Fibroblast of the aortic adventitia (primary cell): Measurements from ENCODE around the gene TENM4. TPM values are rescaled to one million over a fixed set of nuclear protein-coding genes. Genes with fewer than 3 reads are reported as not detected.

Source experiments
- DNase-seq: peaks from one replicate; pipeline ENCODE4 v3.0.0-alpha.2; 2010; ENCODE audit warnings: low read depth
- H3K4me3 ChIP-seq: 2 replicates; pipeline ENCODE4 v1.5.1; 2011; ENCODE audit warnings: low read depth, mild to moderate bottlenecking, control low read depth, low read length, moderate library complexity
- total RNA-seq: library from RNA; depleted of rRNA; stranded (reverse); fragments of >200 nt; gene quantifications from 2 replicates; pipeline ENCODE4 v1.2.3, GENCODE V29; 2012; ENCODE audit warnings: low replicate concordance
- TF ChIP-seq, protein P1 (sequence below): IDR thresholded peaks from 2 replicates; pipeline ENCODE4 v1.5.1; 2011; ENCODE audit warnings: mild to moderate bottlenecking, low read length, control low read depth, inconsistent platforms; ENCODE audit not compliant: insufficient read depth

The TENM4 gene
- total RNA-seq, 1 donor, result 113 TPM

DNA sequence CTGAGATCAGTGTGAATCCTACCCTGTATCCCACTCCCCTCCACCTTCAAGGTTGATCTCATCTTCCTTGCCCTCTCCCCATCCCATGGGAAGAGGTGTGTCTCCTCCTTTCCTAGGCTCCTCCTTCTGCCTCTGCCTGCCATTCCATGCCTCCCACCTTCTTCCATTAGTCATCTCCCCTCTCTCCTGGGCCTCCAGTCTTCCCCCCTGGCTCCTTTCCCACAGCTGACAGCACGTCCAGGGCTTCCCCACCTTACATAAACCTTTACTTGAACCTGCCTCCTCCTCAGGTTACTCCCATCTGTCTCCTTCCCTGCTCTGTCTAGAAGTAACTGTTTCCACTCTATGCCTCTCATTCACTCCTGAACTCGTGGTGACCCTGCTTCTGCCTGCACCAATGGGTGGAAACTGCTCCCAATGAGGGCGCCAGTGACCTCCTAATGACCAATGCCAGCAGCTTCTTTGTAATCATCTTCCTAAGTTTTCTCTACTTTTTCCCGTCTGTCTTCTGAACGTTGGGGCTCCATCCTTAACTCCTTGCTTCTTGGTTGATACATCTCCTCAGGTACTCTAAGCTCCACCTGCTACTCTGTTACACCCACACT is 599.3 kb downstream of the TENM4 start:
- DNase-seq, result peak; percentile 54
- H3K4me3 ChIP-seq, result no peak overlapping the region
- TF ChIP-seq, protein P1, sequence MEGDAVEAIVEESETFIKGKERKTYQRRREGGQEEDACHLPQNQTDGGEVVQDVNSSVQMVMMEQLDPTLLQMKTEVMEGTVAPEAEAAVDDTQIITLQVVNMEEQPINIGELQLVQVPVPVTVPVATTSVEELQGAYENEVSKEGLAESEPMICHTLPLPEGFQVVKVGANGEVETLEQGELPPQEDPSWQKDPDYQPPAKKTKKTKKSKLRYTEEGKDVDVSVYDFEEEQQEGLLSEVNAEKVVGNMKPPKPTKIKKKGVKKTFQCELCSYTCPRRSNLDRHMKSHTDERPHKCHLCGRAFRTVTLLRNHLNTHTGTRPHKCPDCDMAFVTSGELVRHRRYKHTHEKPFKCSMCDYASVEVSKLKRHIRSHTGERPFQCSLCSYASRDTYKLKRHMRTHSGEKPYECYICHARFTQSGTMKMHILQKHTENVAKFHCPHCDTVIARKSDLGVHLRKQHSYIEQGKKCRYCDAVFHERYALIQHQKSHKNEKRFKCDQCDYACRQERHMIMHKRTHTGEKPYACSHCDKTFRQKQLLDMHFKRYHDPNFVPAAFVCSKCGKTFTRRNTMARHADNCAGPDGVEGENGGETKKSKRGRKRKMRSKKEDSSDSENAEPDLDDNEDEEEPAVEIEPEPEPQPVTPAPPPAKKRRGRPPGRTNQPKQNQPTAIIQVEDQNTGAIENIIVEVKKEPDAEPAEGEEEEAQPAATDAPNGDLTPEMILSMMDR, result no peak

DNA sequence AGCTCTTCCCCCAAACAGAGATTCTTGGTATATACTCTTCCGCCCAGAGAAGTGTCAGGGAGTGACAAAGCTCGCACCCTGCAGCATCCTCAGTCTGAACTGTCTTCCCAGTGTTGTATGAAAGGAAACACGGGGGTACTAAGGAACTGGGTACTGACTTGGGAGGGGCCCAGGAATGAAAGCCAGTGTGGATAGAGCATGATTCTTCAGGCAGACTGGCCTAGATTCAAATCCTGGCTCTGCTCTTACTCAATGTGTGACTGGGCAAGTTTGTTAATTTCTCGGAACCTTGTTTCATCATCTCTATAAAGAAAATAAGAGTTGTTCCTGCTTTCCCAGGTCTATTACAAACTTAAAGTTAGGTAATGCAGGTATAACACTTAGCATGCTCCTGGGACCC is 600.2 kb downstream of the TENM4 start:
- TF ChIP-seq, protein P1, result no peak
- DNase-seq, result peak; percentile 96

DNA sequence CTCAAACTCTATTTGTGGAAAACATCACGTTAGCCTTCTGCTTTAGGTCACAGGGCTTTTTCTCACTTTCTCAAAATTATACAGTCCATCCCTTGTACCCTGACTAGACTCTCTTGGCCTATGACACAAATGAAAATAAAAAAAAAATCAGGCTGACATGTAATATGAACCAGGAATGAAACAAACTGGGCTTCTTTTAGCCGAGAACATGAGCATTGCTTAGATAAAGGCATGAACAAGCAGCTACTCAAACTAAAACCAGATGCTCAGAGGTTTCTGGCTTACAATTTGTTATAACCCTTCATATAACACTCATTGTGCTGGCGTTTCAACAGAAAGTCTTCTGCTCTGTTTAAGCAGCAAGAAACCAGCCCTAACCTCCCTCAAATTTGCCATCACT is 600.6 kb downstream of the TENM4 start:
- H3K4me3 ChIP-seq, result no peak overlapping the region
- TF ChIP-seq, protein P1, result no peak
- peak; percentile 97 for DNase-seq

More for the DNA sequence above, 600.2 kb downstream of the TENM4 start:
- peak overlapping the region; percentile 31 for H3K4me3 ChIP-seq

DNA sequence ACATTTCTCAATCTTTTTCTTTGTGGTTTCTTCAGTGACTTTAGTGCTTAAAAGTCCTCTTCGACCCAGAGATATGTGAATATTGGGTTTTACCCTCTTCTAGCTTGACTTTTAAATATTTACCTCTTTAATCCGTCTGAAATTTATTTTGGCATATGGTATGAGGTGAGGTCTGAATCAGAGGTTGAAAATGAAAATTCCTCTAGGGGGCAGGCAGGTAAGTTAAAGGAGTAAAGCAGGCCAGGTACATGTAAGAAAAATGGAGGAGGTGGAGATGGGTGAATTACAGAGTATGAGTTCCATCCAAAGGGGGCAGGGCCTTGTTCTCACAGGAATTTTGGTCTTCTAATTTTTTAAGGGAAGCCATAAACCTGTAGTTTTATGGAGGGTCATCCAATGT is 602.4 kb downstream of the TENM4 start:
- DNase-seq, result no peak
- no peak overlapping the region for H3K4me3 ChIP-seq
- TF ChIP-seq, protein P1, result no peak

DNA sequence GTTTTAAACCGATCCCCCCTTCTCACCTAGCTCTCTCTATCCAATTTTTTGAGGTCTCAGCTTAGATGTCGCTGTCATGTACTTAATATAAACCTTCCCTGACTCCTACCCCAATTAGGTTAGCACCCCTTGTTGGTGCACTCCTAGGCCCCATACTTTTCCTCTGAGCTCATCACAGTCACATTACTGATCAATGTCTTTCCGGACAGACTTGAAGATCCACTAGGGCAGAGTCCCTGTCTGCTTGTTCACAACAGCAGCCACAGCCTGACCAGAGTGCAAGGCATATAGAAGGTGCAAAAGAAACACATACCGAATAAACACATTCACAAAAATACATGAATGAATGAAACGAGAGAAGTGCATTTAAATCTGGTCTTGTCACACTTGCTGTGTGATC is 605.2 kb downstream of the TENM4 start:
- TF ChIP-seq, protein P1, result no peak
- no peak overlapping the region for H3K4me3 ChIP-seq
- DNase-seq, result no peak

DNA sequence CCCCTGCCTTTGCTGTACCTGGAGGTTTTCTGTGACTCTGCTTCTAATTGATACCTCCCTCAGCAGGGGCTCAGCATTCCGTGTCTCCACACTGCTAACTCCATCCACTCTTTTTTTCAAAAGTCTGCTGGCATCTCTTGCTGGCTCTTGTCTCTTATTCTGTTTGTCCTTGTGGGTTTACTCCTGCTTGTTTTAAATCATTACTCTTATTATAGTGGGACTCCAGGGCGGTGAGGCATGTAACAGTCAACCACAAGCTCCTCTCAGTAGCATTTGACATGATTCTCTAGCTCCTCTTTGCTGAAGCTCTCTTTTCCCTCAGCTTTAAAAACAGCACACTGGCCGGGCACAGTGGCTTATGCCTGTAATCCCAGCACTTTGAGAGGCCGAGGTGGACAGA is 605.9 kb downstream of the TENM4 start:
- TF ChIP-seq, protein P1, result no peak
- no peak for DNase-seq
- H3K4me3 ChIP-seq, result no peak overlapping the region

DNA sequence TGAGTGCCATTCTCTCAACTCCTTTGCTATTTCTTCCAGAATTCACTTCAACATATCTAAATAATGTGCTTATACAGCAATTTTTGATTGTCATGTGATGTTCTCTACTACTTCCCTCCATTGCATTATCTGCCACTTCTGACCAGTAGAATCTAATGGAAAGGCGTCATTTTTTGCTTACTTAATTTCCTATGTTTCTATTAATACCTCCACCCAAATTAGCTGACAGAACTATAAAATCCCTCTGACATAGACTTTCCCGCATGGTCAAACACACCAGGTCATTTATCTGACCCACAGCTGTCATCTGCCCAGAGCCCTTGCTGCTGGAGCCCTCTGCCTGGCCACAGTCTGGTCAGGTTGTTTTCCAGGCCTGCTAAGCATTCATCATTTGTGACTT is 607.6 kb downstream of the TENM4 start:
- TF ChIP-seq, protein P1, result no peak
- no peak for DNase-seq
- H3K4me3 ChIP-seq, result no peak overlapping the region
